Smooth muscle cell (in vitro differentiated cells): ENCODE results near the gene GSTM5. TPM values are rescaled to one million over a fixed set of nuclear protein-coding genes. Genes with fewer than 3 reads are reported as not detected.
"Not testable (repeated sequence)": the region's sequence is repeated elsewhere in the genome, so short reads cannot be mapped to it uniquely, and the experiment has no call there.

ENCODE experiments used
- DNase-seq: peaks from one replicate; lab custom pipeline; 2025; ENCODE audit not compliant: unreplicated experiment; lab: John Stamatoyannopoulos, UW
- H2AFZ ChIP-seq: fragments of 200-600 bp; sonication (generic); 2 replicates; pipeline ENCODE4 v1.6.0; 2016; ENCODE audit warnings: antibody characterized with exemption, low read depth, mild to moderate bottlenecking
- H3F3A ChIP-seq: fragments of 200-600 bp; sonication (generic); 2 replicates; pipeline ENCODE4 v1.6.0; 2017; ENCODE audit warnings: antibody characterized with exemption, low read depth
- H3K27ac ChIP-seq: fragments of 200-600 bp; sonication (generic); 2 replicates; pipeline ENCODE4 v1.5.1; 2016; ENCODE audit warnings: low read depth, mild to moderate bottlenecking
- H3K27me3 ChIP-seq: fragments of 200-600 bp; sonication (generic); 2 replicates; pipeline ENCODE4 v1.6.1; 2016; ENCODE audit warnings: low read depth, mild to moderate bottlenecking
- H3K36me3 ChIP-seq: fragments of 200-600 bp; sonication (generic); 2 replicates; pipeline ENCODE4 v1.5.1; 2016; ENCODE audit warnings: low read depth
- H3K4me1 ChIP-seq: fragments of 200-600 bp; sonication (generic); 2 replicates; pipeline ENCODE4 v1.5.1; 2016; ENCODE audit warnings: low read depth
- H3K4me2 ChIP-seq: fragments of 200-600 bp; sonication (generic); 2 replicates; pipeline ENCODE4 v1.6.0; 2016; ENCODE audit warnings: mild to moderate bottlenecking
- H3K4me3 ChIP-seq: fragments of 200-600 bp; sonication (generic); 2 replicates; pipeline ENCODE4 v1.5.1; 2016; ENCODE audit warnings: mild to moderate bottlenecking
- H3K79me2 ChIP-seq: fragments of 200-600 bp; sonication (generic); 2 replicates; pipeline ENCODE4 v1.6.0; 2016; ENCODE audit warnings: low read depth, mild to moderate bottlenecking
- H3K9ac ChIP-seq: fragments of 200-600 bp; sonication (generic); 2 replicates; pipeline ENCODE4 v1.6.0; 2016; ENCODE audit warnings: low read depth
- H3K9me3 ChIP-seq: fragments of 200-600 bp; sonication (generic); replicated peaks from 2 replicates; pipeline ENCODE4 v1.5.1; 2016; ENCODE audit warnings: low read depth
- H4K20me1 ChIP-seq: fragments of 200-600 bp; sonication (generic); 2 replicates; pipeline ENCODE4 v1.6.0; 2016; ENCODE audit warnings: low read depth
- WGBS: methylation state at CpG from one replicate; pipeline ENCODE4 v1.1.7; 2016; ENCODE audit warnings: low lambda C conversion rate; 5-methylcytosine and 5-hydroxymethylcytosine counted together
- polyA plus RNA-seq: library from polyadenylated mRNA; unstranded; fragments of >200 nt; fragmentation: Nextera tagmentation; extraction: Ambion mirVana; gene quantifications from 2 replicates; pipeline ENCODE4 v1.2.1, GENCODE V29; 2016
- total RNA-seq: library from RNA; depleted of rRNA; stranded (reverse); fragments of >200 nt; gene quantifications from 2 replicates; pipeline ENCODE4 v1.2.3, GENCODE V29; 2014
- TF ChIP-seq, protein P1 (sequence below): fragments of 200-600 bp; sonication (generic); IDR thresholded peaks from 2 replicates; pipeline ENCODE4 v1.5.1; 2017; ENCODE audit warnings: borderline replicate concordance, mild to moderate bottlenecking, antibody characterized with exemption; ENCODE audit not compliant: insufficient read depth, poor library complexity, severe bottlenecking

The GSTM5 gene
- total and polyA plus RNA-seq, 2 experiments from 2014 or later: 0.17 TPM; not detected in 1

DNA sequence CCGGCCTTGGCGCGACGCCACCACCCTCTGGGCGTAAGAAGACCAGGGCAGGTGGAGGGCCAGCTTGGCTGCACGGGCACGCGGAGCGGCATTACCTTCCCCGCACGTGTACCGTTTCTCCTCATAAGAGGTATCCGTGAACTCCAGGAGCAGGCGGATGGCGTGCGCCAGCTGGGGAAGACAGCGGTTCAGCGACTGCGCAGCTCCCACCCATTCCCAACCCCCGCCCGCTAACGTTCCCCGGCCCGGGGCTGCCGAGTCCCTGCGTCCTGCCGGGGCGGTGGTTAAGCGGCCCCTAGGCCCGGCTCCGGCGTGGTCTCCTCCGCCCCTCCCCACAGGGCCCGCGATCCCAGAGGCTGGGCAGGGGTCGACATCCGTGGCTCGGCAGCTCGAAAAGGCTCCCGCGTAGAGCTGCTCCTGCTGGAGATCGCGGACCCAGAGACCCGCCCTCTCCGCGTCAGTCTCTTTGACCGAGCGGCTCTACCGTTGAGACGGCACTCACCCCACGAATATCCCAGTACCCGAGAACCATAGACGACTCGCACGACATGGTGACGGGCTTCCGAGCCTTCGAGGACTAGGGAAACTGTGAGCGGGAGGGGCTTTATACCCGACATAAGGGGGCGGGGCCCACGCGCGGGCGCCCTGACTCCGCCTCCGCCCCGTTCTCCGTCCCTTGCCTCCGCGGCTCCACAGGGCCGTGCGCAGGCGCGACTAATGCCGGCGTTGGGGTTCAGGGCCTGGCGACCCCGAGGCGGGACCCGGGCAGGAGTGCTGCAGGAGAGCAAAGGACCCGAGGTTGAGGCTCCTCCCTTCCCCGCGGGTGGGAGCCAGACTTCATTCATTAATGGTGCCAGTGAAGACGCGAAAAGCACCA, 27.9 kb downstream of the GSTM5 start:
- Histone ChIP-seq H3K36me3 (peaks cover 4% of the 10 kb centered on the region), H2AFZ (peak overlapping the region; percentile 94), H3K9ac (peak overlapping the region; percentile 90), H3K79me2 (peaks cover 5% of the 10 kb centered on the region), H4K20me1 (no peaks in the 10 kb centered on the region), H3K27ac (peak overlapping the region; percentile 81), H3F3A (no peaks in the 10 kb centered on the region), H3K9me3 (no peaks in the 10 kb centered on the region), H3K4me3 (peak overlapping the region; percentile 87), H3K4me1 (peaks cover 11% of the 10 kb centered on the region), H3K27me3 (no peaks in the 10 kb centered on the region), H3K4me2 (peak overlapping the region; percentile 98)
- 1% methylated on average over 70 of the region's 86 CpGs for WGBS
- TF ChIP-seq, protein P1, sequence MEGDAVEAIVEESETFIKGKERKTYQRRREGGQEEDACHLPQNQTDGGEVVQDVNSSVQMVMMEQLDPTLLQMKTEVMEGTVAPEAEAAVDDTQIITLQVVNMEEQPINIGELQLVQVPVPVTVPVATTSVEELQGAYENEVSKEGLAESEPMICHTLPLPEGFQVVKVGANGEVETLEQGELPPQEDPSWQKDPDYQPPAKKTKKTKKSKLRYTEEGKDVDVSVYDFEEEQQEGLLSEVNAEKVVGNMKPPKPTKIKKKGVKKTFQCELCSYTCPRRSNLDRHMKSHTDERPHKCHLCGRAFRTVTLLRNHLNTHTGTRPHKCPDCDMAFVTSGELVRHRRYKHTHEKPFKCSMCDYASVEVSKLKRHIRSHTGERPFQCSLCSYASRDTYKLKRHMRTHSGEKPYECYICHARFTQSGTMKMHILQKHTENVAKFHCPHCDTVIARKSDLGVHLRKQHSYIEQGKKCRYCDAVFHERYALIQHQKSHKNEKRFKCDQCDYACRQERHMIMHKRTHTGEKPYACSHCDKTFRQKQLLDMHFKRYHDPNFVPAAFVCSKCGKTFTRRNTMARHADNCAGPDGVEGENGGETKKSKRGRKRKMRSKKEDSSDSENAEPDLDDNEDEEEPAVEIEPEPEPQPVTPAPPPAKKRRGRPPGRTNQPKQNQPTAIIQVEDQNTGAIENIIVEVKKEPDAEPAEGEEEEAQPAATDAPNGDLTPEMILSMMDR: no peak
- peak; percentile 72 for DNase-seq

DNA sequence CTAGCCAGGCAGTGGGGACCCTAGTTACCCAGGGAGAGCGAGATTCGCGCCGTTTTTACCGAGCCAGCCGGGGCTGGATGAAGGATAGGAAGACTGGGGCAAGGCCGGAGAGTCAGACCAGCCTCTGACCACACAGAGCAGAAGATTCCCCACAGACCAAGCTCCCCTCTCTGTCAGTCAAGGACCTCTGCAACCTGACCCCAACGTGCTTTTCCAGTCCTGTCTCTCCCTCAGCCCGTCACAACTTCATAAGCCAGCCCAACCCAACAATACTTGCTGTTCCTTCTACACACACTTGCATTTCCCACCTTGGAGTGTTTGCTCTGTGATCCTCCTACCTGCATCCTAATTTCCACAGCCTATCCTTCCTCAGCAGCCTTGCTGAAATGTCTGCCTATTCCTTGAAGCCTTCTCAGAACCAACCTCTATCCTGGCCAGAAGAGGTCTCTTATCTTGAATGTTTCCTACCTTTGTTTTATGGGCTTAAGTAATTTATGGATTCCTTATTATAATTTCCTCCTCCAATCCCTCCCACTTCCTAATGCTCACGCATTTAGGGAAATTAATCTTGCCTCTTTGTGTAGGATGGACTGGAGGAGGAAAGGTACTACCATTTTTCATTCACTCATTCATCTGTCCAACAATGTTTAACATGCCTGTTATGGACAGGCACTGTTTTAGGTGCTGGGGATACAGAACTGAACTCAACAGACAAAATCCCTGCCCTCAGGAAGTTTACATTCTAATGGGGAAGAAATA, 28.7 kb downstream of the GSTM5 start, which contains the start of gene GSTM3:
Gene GSTM3, minus strand, starts transcription at position 424 of the 759 bp plus-strand sequence. CDS start 751 bp downstream, outside the sequence.
- H3K27me3 ChIP-seq: no peaks in the 10 kb centered on the region
- H3F3A ChIP-seq: no peaks in the 10 kb centered on the region
- H3K4me1 ChIP-seq: peaks cover 11% of the 10 kb centered on the region
- H2AFZ ChIP-seq: peak within 1 kb of the TSS; percentile 94
- H3K36me3 ChIP-seq: peaks cover 4% of the 10 kb centered on the region
- peaks cover 5% of the 10 kb centered on the region for H3K79me2 ChIP-seq
- H3K27ac ChIP-seq: peak within 1 kb of the TSS; percentile 81
- H3K4me2 ChIP-seq: peak within 1 kb of the TSS; percentile 98
- peak within 1 kb of the TSS; percentile 90 for H3K9ac ChIP-seq
- WGBS: 12% methylated on average over 10 of the region's 10 CpGs
- H3K4me3 ChIP-seq: peak within 1 kb of the TSS; percentile 87
- no peaks in the 10 kb centered on the region for H4K20me1 ChIP-seq
- no peaks in the 10 kb centered on the region for H3K9me3 ChIP-seq
- no peak for DNase-seq
- TF ChIP-seq, protein P1: no peak

DNA sequence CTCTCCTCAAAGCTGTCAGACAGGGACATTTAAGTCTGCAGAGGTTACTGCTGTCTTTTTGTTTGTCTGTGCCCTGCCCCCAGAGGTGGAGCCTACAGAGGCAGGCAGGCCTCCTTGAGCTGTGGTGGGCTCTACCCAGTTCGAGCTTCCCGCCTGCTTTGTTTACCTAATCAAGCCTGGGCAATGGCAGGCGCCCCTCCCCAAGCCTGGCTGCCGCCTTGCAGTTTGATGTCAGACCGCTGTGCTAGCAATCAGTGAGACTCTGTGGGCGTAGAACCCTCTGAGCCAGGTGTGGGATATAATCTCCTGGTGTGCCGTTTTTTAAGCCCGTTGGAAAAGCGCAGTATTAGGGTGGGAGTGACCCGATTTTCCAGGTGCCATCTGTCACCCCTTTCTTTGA, 36.3 kb downstream of the GSTM5 start:
- not testable (repeated sequence) for H3F3A ChIP-seq, H3K79me2 ChIP-seq, DNase-seq, H3K27ac ChIP-seq, H4K20me1 ChIP-seq, H3K27me3 ChIP-seq, H3K4me2 ChIP-seq, H2AFZ ChIP-seq, H3K36me3 ChIP-seq, H3K4me1 ChIP-seq, H3K9ac ChIP-seq, H3K4me3 ChIP-seq, H3K9me3 ChIP-seq
- 97% methylated on average over 10 of the region's 10 CpGs for WGBS

DNA sequence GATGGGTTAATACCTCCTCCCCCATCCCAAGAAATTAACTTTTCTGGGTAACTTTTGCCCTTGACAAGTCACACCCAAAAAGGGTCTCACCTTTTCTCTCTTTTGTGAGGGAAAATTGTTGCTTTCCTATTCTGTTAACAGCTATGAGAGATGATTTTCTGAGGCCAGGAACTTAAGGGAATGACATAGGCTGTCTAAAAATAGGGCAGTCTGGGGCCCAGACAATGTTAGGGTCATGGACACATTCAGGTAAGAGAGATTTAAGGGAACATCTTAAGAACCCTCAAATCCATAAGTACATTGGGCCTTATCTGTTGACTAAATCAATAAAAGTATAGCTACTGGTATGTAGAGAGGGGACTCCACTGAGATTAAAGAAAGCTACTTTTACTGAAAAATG, 37.2 kb downstream of the GSTM5 start:
- Histone ChIP-seq H3K4me3 (no peak overlapping the region), H3K9ac (no peak overlapping the region), H3F3A (no peaks in the 10 kb centered on the region), H4K20me1 (no peaks in the 10 kb centered on the region), H3K4me1 (no peaks in the 10 kb centered on the region), H3K27ac (no peak overlapping the region), H3K4me2 (no peak overlapping the region), H3K36me3 (no peaks in the 10 kb centered on the region), H3K9me3 (no peaks in the 10 kb centered on the region), H3K79me2 (no peaks in the 10 kb centered on the region), H3K27me3 (no peaks in the 10 kb centered on the region), H2AFZ (no peak overlapping the region)
- TF ChIP-seq, protein P1: no peak
- DNase-seq: no peak
